ENCODE measurements around the gene TPRN. TPM values are rescaled to one million over a fixed set of nuclear protein-coding genes. Genes with fewer than 3 reads are reported as not detected.

The TPRN gene
- total RNA-seq, 2 donors from 2014 or later = 9.0 to 19.1 TPM

DNA sequence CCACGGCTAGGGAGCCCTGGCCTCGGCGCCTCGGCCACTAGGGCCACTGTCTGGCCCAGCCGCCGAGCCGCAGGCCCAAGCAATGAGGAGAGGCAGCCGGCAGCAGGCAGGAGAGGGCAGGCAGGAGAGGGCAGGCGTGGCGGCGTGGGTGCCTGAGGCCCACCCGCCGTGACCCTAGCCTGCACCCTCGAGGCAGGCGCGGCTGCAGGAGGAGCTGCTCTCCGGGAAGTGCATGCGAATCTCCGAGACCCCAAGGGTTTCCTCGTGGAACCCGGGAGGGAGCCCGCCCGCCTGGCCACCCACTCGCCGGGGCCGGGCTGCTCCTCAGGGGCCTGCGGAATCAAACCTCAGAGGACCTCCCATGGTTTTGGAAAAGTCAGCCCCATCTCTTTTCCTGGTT lies 52.3 kb downstream of the TPRN start:
- Mint-ChIP-seq H3K9me3 (no peaks in the 10 kb centered on the region), H3K27ac (no peak overlapping the region), H3K4me3 (no peak overlapping the region), H3K4me1 (ENCODE audit: low read depth in 2 of 2) (no peaks in the 10 kb centered on the region), H3K27me3 (peaks cover 0 to 7% of the 10 kb centered on the region in 2 donors), H3K36me3 (no peaks in the 10 kb centered on the region)
- DNase-seq (ENCODE audit: low spot score) (no peak), ATAC-seq (no peak)

GRCh38 chr9:137147793-137148160 lies 52.8 kb downstream of the TPRN start:
- no peak for DNase-seq (ENCODE audit: low spot score)
- H3K27ac Mint-ChIP-seq = no peak overlapping the region
- H3K4me1 Mint-ChIP-seq (ENCODE audit: low read depth in 2 of 2) = no peaks in the 10 kb centered on the region
- H3K4me3 Mint-ChIP-seq = no peak overlapping the region
- peaks cover 0 to 7% of the 10 kb centered on the region in 2 donors for H3K27me3 Mint-ChIP-seq
- H3K36me3 Mint-ChIP-seq = no peaks in the 10 kb centered on the region
- H3K9me3 Mint-ChIP-seq = no peaks in the 10 kb centered on the region
- ATAC-seq = no peak

DNA sequence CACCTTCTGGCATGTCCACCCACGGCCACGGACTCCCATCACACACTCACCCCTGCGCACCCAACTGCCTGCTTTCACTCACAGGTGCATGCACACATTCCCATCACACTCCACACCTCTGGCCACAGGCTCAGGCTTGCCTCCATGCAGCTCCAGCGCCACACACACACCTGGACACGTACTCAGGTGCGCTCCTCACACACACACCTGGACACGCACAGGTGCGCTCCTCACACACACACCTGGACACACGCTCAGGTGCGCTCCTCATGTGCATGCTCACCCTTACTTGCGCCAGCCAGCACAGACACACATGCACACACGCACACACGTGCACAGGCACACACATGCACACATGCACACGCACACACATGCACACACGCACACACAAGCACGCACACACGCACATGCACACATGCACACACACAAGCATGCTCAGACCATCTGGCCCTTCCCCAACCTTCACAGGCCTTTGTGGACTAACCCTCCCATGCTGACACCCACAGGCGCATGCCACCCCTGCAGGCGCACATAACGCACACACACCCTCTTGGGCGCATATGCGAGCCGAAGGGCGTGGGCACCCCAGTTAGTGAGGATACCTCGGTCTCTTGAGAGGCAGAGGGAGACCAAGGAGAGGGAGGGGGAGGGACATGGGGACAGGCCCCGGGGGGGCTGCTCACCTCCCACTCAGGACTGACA lies 53.3 kb downstream of the TPRN start:
- ATAC-seq (no peak), DNase-seq (ENCODE audit: low spot score) (no peak)
- peaks cover 0 to 2% of the 10 kb centered on the region in 2 donors for H3K4me1 Mint-ChIP-seq (ENCODE audit: low read depth in 2 of 2)
- no peak overlapping the region for H3K4me3 Mint-ChIP-seq
- H3K27me3 Mint-ChIP-seq = peaks cover 5 to 10% of the 10 kb centered on the region in 2 donors
- no peaks in the 10 kb centered on the region for H3K9me3 Mint-ChIP-seq
- H3K36me3 Mint-ChIP-seq = no peaks in the 10 kb centered on the region
- no peak overlapping the region for H3K27ac Mint-ChIP-seq

DNA sequence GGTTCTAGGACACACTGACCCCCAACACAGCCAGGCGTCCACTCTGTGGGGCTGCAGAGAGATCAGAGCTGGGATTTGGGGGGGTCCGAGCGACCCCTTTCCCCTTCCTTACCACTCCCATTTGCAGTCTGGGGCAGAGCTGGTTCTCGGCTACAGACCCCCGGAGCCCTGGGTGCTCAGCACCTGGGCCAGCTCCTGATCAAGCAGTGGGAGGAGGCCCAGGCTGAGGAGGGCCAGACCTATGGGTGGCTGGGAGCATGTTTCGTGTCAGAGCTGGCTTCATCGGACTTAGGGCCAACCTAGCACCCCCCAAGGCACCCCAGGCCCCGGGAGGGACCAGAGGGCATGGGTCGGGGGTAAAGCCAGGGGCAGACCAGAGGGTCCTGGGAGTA lies 54.0 kb downstream of the TPRN start:
- no peak overlapping the region for H3K4me3 Mint-ChIP-seq
- H3K27me3 Mint-ChIP-seq = peaks cover 10 to 15% of the 10 kb centered on the region in 2 donors
- H3K9me3 Mint-ChIP-seq = no peaks in the 10 kb centered on the region
- H3K4me1 Mint-ChIP-seq (ENCODE audit: low read depth in 2 of 2) = peaks cover 0 to 3% of the 10 kb centered on the region in 2 donors
- DNase-seq (ENCODE audit: low spot score) = no peak
- ATAC-seq = no peak
- H3K27ac Mint-ChIP-seq = no peak overlapping the region
- H3K36me3 Mint-ChIP-seq = no peaks in the 10 kb centered on the region

- ATAC-seq (no peak), DNase-seq (ENCODE audit: low spot score) (no peak)
- Mint-ChIP-seq H3K4me3 (no peak overlapping the region), H3K4me1 (ENCODE audit: low read depth in 2 of 2) (peaks cover 0 to 3% of the 10 kb centered on the region in 2 donors), H3K9me3 (no peaks in the 10 kb centered on the region), H3K27ac (no peak overlapping the region), H3K27me3 (peaks cover 10 to 15% of the 10 kb centered on the region in 2 donors), H3K36me3 (no peaks in the 10 kb centered on the region)
Observed at GRCh38 chr9:137145731-137146526, 54.6 kb downstream of the TPRN start.

GRCh38 chr9:137143459-137143858 lies 57.1 kb downstream of the TPRN start:
- Mint-ChIP-seq H3K4me3 (no peak overlapping the region), H3K9me3 (no peaks in the 10 kb centered on the region), H3K36me3 (no peaks in the 10 kb centered on the region), H3K27me3 (peaks cover 17 to 23% of the 10 kb centered on the region in 2 donors), H3K4me1 (ENCODE audit: low read depth in 2 of 2) (peaks cover 0 to 6% of the 10 kb centered on the region in 2 donors), H3K27ac (no peak overlapping the region)
- ATAC-seq (no peak), DNase-seq (ENCODE audit: low spot score) (no peak)

DNA sequence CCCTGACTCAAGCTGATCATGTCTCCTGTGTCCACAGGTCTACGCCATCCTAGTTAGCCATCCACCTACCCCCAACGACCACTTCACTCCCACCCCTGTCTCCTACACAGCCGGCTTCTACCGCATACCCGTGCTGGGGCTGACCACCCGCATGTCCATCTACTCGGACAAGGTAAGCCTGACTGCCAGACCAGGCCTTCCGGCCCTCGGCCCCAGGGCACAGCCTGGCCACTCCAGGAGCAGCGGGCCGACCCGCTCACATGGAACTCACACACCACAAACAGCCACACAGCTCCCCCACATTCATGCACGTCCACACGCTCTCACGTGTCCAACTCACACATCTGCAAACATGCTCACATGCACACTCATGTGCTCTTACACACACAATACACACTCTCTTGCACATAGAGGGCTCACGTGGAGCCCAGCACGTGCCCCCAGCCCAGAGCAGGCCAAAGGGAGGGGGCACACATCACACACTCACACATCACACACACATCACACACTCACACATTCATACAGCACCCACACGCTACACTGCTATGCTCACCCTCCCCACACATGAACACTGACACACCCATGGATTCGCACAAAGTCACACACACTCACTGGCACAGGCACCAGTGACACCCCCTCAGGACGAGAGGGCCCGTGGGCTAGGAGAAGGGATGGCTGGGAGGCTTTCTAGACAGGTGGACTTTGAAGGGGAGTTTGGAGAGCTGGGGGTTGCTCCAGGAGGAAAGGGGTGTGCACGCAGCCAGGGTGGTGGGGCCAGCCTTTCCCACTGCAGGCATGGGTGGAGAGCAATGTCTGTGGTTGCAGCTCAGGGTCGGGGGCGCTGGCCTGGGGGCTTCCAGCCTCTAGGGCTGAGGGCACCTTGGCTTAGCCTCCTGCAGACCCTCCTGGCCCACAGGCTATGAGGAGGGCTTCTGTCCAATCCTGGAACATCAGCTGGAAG lies 58.3 kb downstream of the TPRN start:
- Mint-ChIP-seq H3K4me3 (no peak overlapping the region), H3K27ac (no peak overlapping the region), H3K4me1 (ENCODE audit: low read depth in 2 of 2) (peaks cover 0 to 6% of the 10 kb centered on the region in 2 donors), H3K36me3 (no peaks in the 10 kb centered on the region), H3K9me3 (no peaks in the 10 kb centered on the region), H3K27me3 (peaks cover 17 to 23% of the 10 kb centered on the region in 2 donors)
- ATAC-seq (no peak), DNase-seq (ENCODE audit: low spot score) (no peak)

Other genes starting within 250 kb of the TPRN start
- gene LCN12, start 248.5 kb downstream of the TPRN start, total RNA-seq = 1 to 10 TPM; 2.0 to 2.2 TPM
- 1 to 10 TPM; 1.7 to 4.4 TPM for gene PTGDS, start 223.2 kb downstream of the TPRN start, total RNA-seq
- under 1 TPM in 1 of 2 donors, not detected in 1; 0.21 TPM for gene LCNL1, start 217.7 kb downstream of the TPRN start, total RNA-seq
- gene PAXX, start 208.3 kb downstream of the TPRN start, total RNA-seq = 100 to 1,000 TPM in 1 of 2 donors, 10 to 100 TPM in 1; 64.0 to 118 TPM
- 10 to 100 TPM in 1 of 2 donors, 1 to 10 TPM in 1; 4.3 to 38.2 TPM for gene CLIC3, start 204.2 kb downstream of the TPRN start, total RNA-seq
- 100 to 1,000 TPM in 1 of 2 donors, 10 to 100 TPM in 1; 77.6 to 109 TPM for gene ABCA2, start 172.5 kb downstream of the TPRN start, total RNA-seq
- gene FUT7, start 168.7 kb downstream of the TPRN start, total RNA-seq = 10 to 100 TPM; 10.0 to 17.8 TPM
- gene NPDC1, start 154.6 kb downstream of the TPRN start, total RNA-seq = 10 to 100 TPM; 11.2 to 41.7 TPM
- gene ENTPD2, start 146.7 kb downstream of the TPRN start, total RNA-seq = not detected
- gene SAPCD2, start 130.2 kb downstream of the TPRN start, total RNA-seq = 10 to 100 TPM in 1 of 2 donors, 1 to 10 TPM in 1; 9.5 to 20.8 TPM
- gene UAP1L1, start 123.2 kb downstream of the TPRN start, total RNA-seq = 10 to 100 TPM; 19.9 to 22.0 TPM
- gene MAN1B1, start 113.8 kb downstream of the TPRN start, total RNA-seq = 10 to 100 TPM; 34.1 to 55.8 TPM
- gene DPP7, start 86.0 kb downstream of the TPRN start, total RNA-seq = 100 to 1,000 TPM; 188 to 310 TPM
- gene GRIN1, start 61.6 kb downstream of the TPRN start, total RNA-seq = under 1 TPM in 1 of 2 donors, not detected in 1; 0.11 TPM
- not detected for gene LRRC26, start 30.7 kb downstream of the TPRN start, total RNA-seq
- not detected for gene TMEM210, start 28.7 kb downstream of the TPRN start, total RNA-seq
- 10 to 100 TPM; 75.5 to 98.1 TPM for gene ANAPC2, start 12.2 kb downstream of the TPRN start, total RNA-seq
- gene SSNA1, start 12.1 kb downstream of the TPRN start, total RNA-seq = 10 to 100 TPM; 78.3 to 91.4 TPM
- 10 to 100 TPM; 25.0 to 43.9 TPM for gene TMEM203, start 4.9 kb upstream of the TPRN start, total RNA-seq
- 10 to 100 TPM; 33.0 to 81.9 TPM for gene NDOR1, start 5.0 kb upstream of the TPRN start, total RNA-seq
- 1 to 10 TPM; 1.4 to 1.9 TPM for gene RNF208, start 21.5 kb upstream of the TPRN start, total RNA-seq
- under 1 TPM; 0.29 to 0.33 TPM for gene CYSRT1, start 24.4 kb upstream of the TPRN start, total RNA-seq
- gene RNF224, start 26.8 kb upstream of the TPRN start, total RNA-seq = not detected
- not detected for gene SLC34A3, start 30.2 kb upstream of the TPRN start, total RNA-seq
- gene TUBB4B, start 40.5 kb upstream of the TPRN start, total RNA-seq = 100 to 1,000 TPM; 332 to 432 TPM
- gene STPG3, start 50.5 kb upstream of the TPRN start, total RNA-seq = not detected
- gene NELFB, start 54.6 kb upstream of the TPRN start, total RNA-seq = 10 to 100 TPM; 58.8 to 90.3 TPM
- 10 to 100 TPM; 31.1 to 38.4 TPM for gene TOR4A, start 77.0 kb upstream of the TPRN start, total RNA-seq
- 1 to 10 TPM in 1 of 2 donors, under 1 TPM in 1; 0.88 to 2.6 TPM for gene NRARP, start 101.5 kb upstream of the TPRN start, total RNA-seq
- gene EXD3, start 222.4 kb upstream of the TPRN start, total RNA-seq = 1 to 10 TPM; 7.6 to 7.9 TPM
- under 1 TPM; 0.33 to 0.62 TPM for gene NOXA1, start 222.7 kb upstream of the TPRN start, total RNA-seq
- not detected for gene ENTPD8, start 240.6 kb upstream of the TPRN start, total RNA-seq

Measured in natural killer cell treated with Interleukin-12 subunit alpha and Interleukin-12 subunit beta and Interleukin-15 and Interleukin-18, amount 100 ng/mL, for 72 hours (primary cell).